GM13976 (cell line): Measurements from ENCODE around the gene PLD2.

ENCODE experiments used
- DNase-seq: peaks from one replicate; pipeline ENCODE4 v3.0.0; 2012; ENCODE audit warnings: low spot score
- in situ Hi-C: fragments of 300-500 bp; cut with MboI; formaldehyde crosslinking; loops from one replicate; pipeline ENCODE4 v1.12.0; 2022; ENCODE audit warnings: low sequenced_read_pairs, mixed read lengths, inconsistent platforms; ENCODE audit not compliant: unreplicated experiment
- TF ChIP-seq, protein P1 (sequence below): IDR thresholded peaks from 2 replicates; pipeline ENCODE4 v1.5.1; 2012; ENCODE audit warnings: borderline replicate concordance, mild to moderate bottlenecking; ENCODE audit not compliant: insufficient read depth; ENCODE audit errors: extremely low read depth, missing control alignments, control extremely low read depth

The PLD2 gene

DNA sequence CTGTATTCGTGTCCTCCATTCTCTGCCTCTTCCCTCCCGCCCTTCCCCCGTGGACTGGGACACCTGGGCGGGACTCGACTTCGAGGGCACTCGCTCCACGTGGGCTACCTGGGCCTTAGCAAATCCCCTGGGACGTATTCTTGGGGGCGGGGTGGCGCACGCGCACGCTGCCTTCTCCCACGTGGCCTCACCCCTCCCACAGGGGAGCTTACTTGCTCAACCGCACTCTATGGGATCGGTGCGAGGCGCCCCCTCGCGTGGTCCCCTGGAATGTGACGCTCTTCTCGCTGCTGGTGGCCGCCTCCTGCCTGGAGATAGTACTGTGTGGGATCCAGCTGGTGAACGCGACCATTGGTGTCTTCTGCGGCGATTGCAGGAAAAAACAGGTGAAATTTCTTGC lies 24.3 kb upstream of the PLD2 start:
- TF ChIP-seq, protein P1, sequence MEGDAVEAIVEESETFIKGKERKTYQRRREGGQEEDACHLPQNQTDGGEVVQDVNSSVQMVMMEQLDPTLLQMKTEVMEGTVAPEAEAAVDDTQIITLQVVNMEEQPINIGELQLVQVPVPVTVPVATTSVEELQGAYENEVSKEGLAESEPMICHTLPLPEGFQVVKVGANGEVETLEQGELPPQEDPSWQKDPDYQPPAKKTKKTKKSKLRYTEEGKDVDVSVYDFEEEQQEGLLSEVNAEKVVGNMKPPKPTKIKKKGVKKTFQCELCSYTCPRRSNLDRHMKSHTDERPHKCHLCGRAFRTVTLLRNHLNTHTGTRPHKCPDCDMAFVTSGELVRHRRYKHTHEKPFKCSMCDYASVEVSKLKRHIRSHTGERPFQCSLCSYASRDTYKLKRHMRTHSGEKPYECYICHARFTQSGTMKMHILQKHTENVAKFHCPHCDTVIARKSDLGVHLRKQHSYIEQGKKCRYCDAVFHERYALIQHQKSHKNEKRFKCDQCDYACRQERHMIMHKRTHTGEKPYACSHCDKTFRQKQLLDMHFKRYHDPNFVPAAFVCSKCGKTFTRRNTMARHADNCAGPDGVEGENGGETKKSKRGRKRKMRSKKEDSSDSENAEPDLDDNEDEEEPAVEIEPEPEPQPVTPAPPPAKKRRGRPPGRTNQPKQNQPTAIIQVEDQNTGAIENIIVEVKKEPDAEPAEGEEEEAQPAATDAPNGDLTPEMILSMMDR: no peak
- in situ Hi-C loops: loop anchor here (10.0 kb wide), 1 partner anchor 102 kb away; no protein-coding TSS in a partner anchor
- peak; percentile 19 for DNase-seq

DNA sequence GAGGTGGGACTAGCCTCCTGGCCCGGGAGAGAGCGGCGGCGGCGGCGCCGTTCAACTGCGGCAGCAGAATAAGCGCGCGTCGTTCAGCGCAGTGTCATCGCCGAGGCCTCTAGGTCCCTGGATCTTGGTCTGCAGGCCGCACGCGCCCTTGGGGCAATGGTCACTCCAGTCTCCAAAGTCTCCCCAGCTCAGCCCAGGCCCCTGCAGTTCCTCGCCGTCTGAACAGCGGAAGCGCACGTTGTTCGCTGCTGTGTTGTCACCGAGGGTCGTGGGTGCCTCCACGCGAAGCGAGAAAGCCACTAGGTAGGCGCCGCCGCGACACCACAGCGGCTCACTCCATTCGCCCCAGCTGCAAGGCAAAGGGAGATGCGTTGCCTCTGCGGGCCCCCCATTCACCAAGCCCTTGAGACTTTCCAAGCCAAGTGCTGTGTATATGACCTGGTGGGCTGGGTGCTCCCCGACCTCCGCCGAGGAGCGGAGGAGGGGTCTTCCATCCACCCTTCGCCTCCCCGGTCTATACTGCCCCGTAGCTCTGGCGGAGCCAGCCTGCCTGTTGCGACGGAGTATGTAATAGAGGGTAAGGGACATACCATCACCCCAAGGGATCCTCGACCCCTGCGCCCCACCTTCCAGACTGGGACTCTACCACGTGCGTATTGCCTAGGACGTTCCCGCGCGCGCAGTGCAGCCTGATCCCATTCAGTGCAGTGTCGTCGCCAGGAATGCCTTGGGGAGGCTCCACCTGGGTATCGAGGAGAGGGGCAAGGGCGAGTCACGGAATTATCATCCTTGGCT lies 21.4 kb upstream of the PLD2 start:
- in situ Hi-C loops: loop anchor here (10.0 kb wide), 1 partner anchor 99 kb away; no protein-coding TSS in a partner anchor
- peak; percentile 28 for DNase-seq
- TF ChIP-seq, protein P1: no peak

DNA sequence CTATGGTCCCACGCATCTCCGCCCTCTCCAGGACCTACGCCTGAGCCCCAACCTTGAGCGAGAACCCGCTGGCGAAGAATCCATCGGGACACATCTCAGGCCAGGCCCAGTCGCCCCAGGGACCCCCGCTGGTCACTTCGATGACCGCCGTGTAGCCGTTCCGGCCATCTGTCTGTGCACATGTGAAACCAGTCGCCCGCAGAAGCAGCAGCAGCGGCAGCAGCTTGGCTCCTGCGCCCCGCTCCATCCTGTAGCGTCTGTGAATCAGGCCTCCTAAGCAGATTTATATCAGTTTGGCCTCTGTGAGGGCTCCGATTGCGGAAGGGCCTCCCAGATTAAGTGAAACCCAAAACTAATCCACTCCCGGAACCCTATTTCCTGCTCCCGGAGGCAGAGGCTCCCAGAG lies 20.8 kb upstream of the PLD2 start, which contains the start of gene VMO1:
Gene VMO1, minus strand, starts transcription at position 259 of the 406 bp plus-strand sequence. Its CDS starts 12 bp downstream, at position 247.
- in situ Hi-C loops: loop anchor here (10.0 kb wide), 1 partner anchor 99 kb away; no protein-coding TSS in a partner anchor
- DNase-seq: peak; percentile 24
- TF ChIP-seq, protein P1: no peak

DNA sequence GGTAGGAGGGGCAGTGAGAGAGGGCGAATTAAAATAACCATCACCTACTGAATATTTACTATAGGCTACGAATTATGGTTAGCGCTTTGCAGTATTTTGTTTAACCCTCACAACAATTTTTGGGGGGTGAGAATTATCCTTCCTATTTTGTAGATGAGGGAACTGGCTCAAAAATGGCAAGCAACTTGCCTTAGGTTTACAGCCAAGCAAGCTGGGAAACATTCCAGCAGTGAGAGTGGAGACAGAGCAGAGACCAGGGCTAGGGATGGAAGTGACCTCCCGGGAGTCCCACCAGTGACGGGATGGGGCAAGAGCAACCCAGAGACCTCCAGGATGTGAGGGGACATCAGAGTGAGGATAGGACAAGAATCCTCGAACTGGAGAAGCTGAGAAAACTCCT lies 20.4 kb upstream of the PLD2 start:
- peak; percentile 26 for DNase-seq
- in situ Hi-C loops: loop anchor here (10.0 kb wide), 1 partner anchor 98 kb away; no protein-coding TSS in a partner anchor
- TF ChIP-seq, protein P1: no peak

DNA sequence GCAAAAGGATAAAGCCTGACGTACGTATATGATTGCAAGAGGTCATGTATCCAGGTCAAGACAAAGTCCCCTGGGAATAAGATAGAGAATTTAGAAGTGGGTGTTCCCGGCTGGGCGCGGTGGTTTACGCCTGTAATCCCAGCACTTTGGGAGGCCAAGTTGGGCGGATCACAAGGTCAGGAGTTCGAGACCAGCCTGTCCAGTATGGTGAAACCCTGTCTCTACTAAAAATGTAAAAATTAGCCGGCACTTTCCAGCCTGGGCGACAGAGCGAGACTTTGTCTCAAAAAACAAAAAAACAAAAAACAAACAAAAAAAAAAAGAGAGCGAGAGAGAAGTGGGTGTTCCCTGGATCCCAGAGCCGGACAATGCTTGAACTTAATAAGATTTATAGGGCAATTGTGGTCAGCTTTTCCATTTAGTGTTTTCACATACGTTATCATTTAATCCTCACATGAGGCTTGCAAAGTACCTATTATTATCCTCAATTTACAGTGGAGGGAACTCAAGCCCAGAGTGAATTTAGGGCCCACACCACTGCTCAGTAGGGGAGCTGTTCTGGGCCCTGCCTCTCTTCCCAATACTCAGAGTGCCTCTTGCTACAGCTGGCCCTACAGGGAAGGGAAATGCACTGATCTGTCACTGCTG lies 18.7 kb upstream of the PLD2 start:
- TF ChIP-seq, protein P1: no peak
- in situ Hi-C loops: loop anchor here (10.0 kb wide), 1 partner anchor 97 kb away; no protein-coding TSS in a partner anchor
- no peak for DNase-seq

DNA sequence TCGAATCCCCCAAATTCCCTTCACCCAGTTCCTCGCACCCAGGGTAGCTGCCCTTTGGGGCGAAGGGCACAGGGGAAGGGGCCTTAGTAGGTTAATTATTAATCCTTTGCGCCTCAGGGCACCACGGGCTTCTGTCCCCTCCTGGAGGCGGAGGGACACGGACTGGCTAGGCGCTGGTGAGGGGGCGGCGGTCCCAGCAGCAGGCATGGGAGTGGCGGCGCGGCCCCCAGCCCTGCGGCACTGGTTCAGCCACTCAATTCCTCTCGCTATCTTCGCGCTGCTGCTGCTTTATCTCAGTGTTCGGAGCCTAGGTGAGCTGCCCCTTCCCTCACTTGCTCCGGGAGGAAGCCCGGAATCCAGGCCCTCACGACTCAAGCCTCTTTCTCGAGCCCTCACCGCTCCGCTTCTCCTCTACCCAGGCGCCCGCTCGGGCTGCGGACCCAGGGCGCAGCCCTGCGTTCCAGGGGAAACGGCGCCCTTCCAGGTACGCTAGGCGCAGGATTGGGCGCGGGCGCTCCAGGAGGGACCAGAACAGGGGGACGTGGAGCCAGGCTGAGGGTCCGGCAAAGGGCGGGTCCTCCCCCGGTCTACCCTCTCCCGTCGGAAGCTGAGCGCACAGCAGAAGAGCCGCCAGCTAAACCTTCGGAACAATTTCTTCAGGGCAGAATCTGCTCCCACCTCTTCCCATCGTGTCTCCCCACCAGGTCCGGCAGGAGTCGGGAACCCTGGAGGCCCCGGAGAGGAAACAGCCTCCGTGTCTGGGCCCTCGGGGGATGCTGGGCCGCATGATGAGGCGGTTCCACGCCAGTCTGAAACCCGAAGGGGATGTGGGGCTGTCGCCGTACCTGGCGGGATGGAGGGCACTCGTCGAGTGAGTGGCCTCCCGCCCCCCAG lies 17.9 kb upstream of the PLD2 start, which contains the start of gene GLTPD2:
Gene GLTPD2, plus strand, starts transcription at position 158 of the 894 bp plus-strand sequence. Its CDS starts 48 bp downstream, at position 206.
- TF ChIP-seq, protein P1: no peak
- peak; percentile 35 for DNase-seq
- in situ Hi-C loops: loop anchor here (10.0 kb wide), 1 partner anchor 96 kb away; no protein-coding TSS in a partner anchor
